Neural cell (in vitro differentiated cells): ENCODE measurements around the gene MIXL1.

Source experiments
- POLR2AphosphoS5 ChIP-seq: IDR thresholded peaks from 2 replicates; pipeline ENCODE4 v1.6.1; 2012
- TF ChIP-seq, protein P1 (sequence below): fragments of 450-650 bp; IDR thresholded peaks from 2 replicates; pipeline ENCODE4 v1.5.1; 2014; ENCODE audit warnings: antibody characterized with exemption, mild to moderate bottlenecking, moderate library complexity; ENCODE audit not compliant: poor library complexity, severe bottlenecking

DNA sequence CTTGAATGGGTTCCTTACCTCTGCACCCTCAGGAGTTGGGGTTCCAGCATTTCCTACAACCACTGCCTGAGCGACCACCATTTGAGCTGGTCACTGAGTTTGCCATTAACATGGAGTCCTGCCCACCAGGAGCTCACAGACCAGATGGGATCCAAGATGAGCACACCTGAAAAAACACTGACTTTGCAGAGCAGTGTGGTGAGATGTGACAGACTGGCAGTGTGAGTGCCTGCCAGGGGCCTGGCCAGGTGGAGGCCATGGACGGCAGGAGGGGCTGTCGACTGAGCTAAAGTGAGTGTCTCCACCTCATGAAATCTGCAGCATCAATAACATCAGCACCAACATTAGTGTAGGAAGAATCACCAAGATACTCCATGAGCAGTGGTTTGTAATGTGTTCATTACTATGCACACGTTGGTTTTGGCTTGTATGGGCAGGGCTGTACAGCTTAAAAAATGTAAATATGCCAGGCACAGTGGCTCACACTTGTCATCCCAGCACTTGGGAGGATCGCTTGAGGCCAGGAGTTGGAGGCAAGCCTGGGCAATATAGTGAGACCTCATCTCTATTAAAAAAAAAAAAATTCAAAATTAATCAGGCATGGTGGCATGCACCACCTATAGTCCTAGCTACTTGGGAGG, 12.2 kb upstream of the MIXL1 start:
- TF ChIP-seq, protein P1, sequence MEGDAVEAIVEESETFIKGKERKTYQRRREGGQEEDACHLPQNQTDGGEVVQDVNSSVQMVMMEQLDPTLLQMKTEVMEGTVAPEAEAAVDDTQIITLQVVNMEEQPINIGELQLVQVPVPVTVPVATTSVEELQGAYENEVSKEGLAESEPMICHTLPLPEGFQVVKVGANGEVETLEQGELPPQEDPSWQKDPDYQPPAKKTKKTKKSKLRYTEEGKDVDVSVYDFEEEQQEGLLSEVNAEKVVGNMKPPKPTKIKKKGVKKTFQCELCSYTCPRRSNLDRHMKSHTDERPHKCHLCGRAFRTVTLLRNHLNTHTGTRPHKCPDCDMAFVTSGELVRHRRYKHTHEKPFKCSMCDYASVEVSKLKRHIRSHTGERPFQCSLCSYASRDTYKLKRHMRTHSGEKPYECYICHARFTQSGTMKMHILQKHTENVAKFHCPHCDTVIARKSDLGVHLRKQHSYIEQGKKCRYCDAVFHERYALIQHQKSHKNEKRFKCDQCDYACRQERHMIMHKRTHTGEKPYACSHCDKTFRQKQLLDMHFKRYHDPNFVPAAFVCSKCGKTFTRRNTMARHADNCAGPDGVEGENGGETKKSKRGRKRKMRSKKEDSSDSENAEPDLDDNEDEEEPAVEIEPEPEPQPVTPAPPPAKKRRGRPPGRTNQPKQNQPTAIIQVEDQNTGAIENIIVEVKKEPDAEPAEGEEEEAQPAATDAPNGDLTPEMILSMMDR, result no peak
- no peak for TF ChIP-seq POLR2AphosphoS5
